ENCODE data around the gene TRIM15.

TRIM15 gene

GRCh38 chr6:30145818-30146217, 17.5 kb upstream of the TRIM15 start:
- no peak for DNase-seq (ENCODE audit: low spot score)

GRCh38 chr6:30147096-30147495, 16.2 kb upstream of the TRIM15 start:
- no peak for DNase-seq (ENCODE audit: low spot score)

GRCh38 chr6:30149234-30149633, 14.1 kb upstream of the TRIM15 start:
- DNase-seq (ENCODE audit: low spot score), result no peak

DNA sequence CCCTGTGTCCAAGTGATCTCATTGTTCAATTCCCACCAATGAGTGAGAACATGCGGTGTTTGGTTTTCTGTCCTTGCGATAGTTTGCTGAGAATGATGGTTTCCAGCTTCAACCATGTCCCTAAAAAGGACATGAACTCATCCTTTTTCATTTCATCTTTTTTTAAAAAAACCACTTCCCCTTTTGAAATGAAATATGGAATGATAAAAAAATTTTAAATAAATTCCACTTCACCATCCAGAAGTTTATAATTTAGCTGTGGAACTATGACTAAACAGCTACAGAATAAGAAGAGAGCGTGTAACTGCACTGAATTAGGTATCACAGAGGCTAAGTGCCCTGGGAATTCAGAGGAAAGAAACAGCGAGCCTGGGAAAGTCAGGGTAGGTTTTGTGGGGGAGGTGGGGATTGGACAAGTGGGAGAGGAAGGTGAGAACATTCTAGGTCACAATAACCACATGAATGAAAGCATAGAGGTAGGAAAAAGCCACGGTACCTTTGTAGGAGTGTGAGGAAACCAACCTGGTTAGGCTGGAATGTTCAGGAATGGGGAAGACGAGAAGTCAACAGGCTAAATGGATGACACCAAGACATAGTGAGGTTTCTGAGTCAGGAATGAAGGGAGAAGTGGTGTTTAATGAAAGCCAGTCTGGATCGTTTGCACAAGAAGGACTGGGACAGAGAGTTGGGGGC, 13.3 kb upstream of the TRIM15 start:
- DNase-seq (ENCODE audit: low spot score), result peak; percentile 23

- no peak for DNase-seq (ENCODE audit: low spot score)
Observed at GRCh38 chr6:30150671-30151395, 12.5 kb upstream of the TRIM15 start.

DNA sequence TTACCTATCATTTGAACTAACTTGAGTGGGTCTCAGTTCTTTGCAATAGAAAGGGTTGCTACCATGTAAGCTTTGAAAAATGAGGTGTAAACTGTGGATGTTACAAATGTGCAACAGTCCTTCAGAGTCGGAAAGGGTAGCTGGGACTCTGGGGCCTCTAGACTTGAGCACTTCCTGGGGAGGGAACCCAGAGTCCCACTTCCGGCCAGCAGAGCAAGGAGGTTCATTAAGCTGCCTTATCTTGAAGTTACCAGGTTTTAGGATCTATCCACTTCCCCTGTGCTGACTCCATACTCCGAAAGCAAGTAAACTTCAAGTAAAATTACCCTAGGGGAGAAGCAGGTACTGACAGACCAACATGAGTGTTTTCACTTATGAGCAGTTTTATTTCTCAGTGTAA, 11.8 kb upstream of the TRIM15 start:
- DNase-seq (ENCODE audit: low spot score), result no peak

DNA sequence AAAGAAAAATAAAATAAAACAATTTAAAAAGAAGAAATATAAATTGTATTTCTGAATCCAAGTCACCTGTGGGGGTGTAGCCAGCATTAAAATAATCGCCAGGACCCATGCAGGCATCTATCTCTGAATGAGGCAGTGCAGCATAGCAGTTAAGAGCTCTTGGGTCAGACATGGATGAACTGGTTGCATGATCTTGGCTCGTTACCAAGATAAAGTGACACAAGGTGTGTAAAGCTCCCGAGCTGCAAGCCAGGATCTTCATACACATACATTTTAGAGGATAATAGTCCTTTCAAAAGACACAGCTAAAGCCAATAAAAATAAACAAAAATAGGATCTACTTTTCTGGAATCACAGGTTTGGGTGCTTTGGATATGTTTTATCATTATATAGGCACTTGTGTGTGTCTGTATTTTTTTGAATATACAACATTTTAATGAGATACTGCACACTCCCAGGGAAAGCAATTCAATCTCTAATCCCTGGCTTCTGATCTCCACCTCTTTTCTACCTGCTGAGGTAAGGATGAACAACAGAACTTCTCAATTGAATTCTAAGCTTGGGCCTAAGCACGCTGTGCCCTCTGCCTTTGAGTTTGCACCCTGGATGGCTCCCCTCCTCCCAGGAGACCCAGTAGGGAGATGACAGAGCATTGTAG, 11.2 kb upstream of the TRIM15 start:
- no peak for DNase-seq (ENCODE audit: low spot score)

- DNase-seq (ENCODE audit: low spot score), result no peak
Observed at GRCh38 chr6:30152910-30153610, 10.3 kb upstream of the TRIM15 start.

DNA sequence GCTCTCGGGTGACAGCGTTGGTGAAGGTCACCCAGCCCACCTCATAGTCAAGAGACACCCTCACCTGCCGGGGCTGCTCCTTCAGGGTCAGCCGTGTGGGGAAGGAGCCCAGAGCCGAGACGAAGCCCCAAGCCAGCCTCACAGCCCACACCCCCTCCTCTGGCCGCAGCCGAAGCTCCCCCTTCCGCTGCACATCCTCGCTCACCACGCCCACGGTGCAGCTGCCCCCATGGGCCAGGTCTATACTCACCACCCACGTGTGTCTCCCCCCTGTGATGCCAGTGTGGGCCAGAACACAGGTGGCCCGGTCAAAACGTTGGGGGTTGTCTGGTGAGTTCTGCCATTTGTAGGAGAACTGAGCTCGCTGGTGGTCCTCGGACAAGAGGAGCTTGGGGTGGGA, 9.3 kb upstream of the TRIM15 start:
- no peak for DNase-seq (ENCODE audit: low spot score)

GRCh38 chr6:30154709-30155519, 8.4 kb upstream of the TRIM15 start:
- DNase-seq (ENCODE audit: low spot score), result peak; percentile 89

GRCh38 chr6:30155520-30156261, 7.7 kb upstream of the TRIM15 start:
- no peak for DNase-seq (ENCODE audit: low spot score)

- peak; percentile 88 for DNase-seq (ENCODE audit: low spot score)
Observed at GRCh38 chr6:30156262-30156599, 7.1 kb upstream of the TRIM15 start.

DNA sequence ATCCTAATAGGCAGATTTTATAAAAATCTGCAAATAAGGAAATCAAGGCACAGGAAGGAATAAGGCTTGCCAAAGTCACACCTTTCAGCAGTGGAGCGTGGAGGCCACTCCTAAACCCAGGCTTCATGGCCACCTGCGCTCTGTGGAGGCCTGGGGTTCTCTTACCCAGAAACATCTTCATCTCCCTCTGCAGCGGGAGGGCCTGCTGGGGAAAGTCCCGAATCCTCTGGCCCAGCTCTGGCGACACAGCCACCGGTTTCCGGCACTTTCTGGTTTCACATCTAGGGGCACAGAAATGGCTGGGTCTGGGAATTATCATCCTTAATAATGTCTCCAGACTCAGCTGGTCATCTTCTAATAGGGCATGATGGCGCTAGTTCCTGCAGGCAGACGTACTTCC, 6.6 kb upstream of the TRIM15 start:
- no peak for DNase-seq (ENCODE audit: low spot score)

- no peak for DNase-seq (ENCODE audit: low spot score)
Observed at GRCh38 chr6:30157581-30157980, 5.8 kb upstream of the TRIM15 start.

DNA sequence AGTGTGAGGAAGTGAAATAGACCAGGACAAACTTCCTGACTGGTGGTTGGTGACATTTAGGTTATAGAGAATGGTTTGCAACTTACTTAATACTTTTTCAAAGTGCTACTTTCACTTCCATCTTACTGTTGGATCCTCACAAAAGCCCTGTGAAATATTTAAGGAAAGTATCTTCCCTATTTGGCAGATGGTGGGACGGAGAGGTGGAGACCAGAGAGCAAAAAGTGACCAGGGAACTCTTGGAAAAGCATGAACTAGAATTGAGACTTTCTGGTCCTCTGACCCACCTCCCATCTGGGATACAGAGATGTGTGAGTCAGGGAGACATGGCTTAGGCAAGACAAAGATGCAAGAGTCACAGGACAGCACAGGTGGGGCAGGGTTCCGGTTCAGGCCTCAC, 5.3 kb upstream of the TRIM15 start:
- DNase-seq (ENCODE audit: low spot score), result no peak

DNA sequence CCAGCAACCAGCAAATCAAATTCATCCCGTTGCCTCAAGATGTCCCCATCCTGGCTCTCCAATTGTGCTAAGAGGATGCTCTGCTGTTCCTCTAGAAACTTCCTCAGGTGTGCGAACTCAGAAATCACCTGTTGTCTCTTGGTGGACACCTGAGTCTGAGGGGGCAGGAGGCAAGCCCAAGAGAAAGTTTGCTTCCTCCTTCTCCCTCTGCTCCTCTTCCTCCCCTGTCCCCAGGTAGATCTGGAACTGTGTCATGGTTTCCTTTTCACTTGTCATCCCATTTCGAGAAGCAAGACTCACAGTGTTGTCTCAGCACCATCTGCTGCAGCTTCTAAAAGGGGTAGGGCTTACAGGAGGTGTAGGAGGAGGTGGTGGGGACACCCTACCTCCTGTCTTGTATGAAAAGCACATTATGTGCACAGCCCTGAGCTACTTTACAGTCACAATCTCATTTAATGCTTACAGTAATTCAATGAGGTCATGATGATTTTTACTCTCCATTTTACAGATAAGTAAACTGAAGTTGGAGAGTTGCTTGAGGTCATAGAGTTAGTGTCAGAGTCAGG, 4.8 kb upstream of the TRIM15 start:
- DNase-seq (ENCODE audit: low spot score), result no peak

DNA sequence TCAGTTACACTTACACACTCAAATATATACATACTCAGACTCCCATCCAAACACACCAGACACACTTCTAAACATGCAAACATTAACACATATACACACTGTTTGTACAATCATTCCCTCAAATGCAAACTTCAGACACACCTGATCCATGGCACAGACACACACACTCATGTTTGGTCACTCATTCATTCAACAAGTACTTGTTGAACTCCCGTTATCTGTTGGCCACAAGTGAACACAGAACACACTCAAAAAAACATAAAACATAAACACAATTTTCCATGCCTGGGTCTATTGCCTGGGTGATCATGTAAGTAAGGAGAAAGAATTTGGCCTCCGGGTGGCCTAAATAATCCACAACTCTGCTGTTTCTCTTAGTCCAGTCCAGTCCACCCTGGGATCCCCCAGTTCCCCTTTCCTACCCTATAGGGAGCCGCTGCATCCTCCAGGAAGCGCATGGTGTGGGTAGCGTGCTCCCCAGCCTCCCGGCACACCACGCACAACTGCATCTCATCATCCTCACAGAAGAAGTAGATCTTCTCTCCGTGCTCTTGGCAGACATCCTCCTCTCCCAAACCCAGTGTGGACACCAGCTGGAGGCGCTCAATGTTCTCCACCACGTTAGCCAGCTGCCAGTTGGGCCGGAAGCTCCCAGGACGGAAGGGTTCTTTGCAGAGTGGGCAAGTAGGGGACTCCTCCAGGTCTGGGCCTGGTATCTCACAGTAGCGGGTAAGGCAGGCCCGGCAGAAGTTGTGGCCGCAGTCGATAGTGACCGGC, 3.1 kb upstream of the TRIM15 start:
- no peak for DNase-seq (ENCODE audit: low spot score)

DNA sequence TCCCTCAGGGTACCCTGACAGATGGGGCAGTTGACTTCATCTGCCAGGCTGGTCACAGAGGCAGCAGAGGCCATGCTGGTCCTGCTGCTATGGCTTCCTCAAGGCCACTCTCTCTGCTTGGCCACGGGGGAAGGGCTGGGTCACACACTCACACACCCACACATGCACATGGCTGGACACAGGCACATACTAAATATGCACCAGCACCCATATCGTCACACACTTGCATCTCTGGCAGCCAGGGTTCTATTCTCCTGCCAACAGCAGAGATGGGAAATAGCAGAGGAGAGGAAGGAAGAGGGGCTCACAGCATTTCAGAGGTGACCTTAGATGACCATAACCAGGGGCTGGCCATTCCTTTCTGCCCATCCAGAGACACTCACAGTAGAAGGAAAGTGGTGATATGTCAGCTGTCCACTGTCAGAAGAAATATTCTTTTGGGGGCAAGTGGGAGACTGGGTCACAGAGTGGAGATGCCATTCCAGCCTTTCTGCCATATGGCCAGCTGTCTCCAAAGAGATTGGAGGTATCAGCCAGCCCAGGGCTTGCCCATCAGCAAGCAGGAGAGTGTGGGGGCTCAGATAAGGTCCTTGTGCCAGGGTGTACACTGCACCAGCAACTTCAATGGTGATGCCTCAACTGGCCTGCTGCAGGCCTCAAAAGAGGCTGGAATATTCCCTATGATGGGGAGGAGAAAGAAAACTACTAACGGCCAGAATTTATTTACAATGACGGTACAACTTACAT, 2.4 kb upstream of the TRIM15 start, which contains the start of gene TRIM10:
Gene TRIM10 (minus strand): TSS at position 427 of the 747 bp plus-strand sequence. CDS start 353 bp downstream, at position 74.
- no peak for DNase-seq (ENCODE audit: low spot score)
